Endothelial cell of umbilical vein (primary cell): Measurements from ENCODE around the gene APCDD1. TPM values are rescaled to one million over a fixed set of nuclear protein-coding genes. Genes with fewer than 3 reads are reported as not detected.

Source experiments
- BruUV-seq: library from RNA; stranded (reverse); fragments of 400-500 nt; replicated peaks from 2 replicates; lab custom pipeline; 2021; lab: Mats Ljungman, UMichigan
- CTCF ChIA-PET: fragments of 300-600, 350-600 bp; sonication (Branson Sonifier 250); formaldehyde crosslinking; loops from one replicate; lab custom pipeline; 2021; ENCODE audit warnings: antibody characterized with exemption, inconsistent platforms; lab: Charles Lee
- POLR2A ChIA-PET: fragments of 300-600, 350-600 bp; sonication (Branson Sonifier 250); formaldehyde crosslinking; loops from one replicate; lab custom pipeline; 2021; ENCODE audit warnings: antibody characterized with exemption, inconsistent platforms; lab: Charles Lee
- DNase-seq: peaks from one replicate; pipeline ENCODE4 v3.0.0-alpha.2; 2011; ENCODE audit warnings: low read depth, low spot score
- FAIRE-seq: peaks from 2 replicates; lab custom pipeline; 2011; peaks lifted over from hg19 to GRCh38; lab: Jason Lieb, UNC
- H2AFZ ChIP-seq: 2 replicates; pipeline ENCODE4 v1.6.0; 2012; ENCODE audit warnings: low read depth, low read length, control low read depth, inconsistent platforms
- H3K27ac ChIP-seq: 2 replicates; pipeline ENCODE4 v1.5.1; 2011; ENCODE audit warnings: low read depth, mild to moderate bottlenecking, control low read depth, low read length, moderate library complexity; ENCODE audit not compliant: insufficient read depth
- H3K27me3 ChIP-seq, 2 experiments: 2 replicates each; pipeline versions ENCODE4 v1.6.0 to v1.6.1; 2011; ENCODE audit warnings: low read length in 2 of 2, mixed read lengths in 1 of 2; ENCODE audit not compliant: control insufficient read depth in 2 of 2, insufficient read depth in 2 of 2
- H3K36me3 ChIP-seq, 2 experiments: 2 replicates in 1 of 2; 3 replicates in 1 of 2; pipeline ENCODE4 v1.5.1; 2011; ENCODE audit warnings: low read length in 2 of 2, mild to moderate bottlenecking in 1 of 2, moderate library complexity in 1 of 2; ENCODE audit not compliant: control insufficient read depth in 2 of 2, insufficient read depth in 2 of 2; ENCODE audit errors: extremely low read depth in 1 of 2
- H3K4me1 ChIP-seq: 3 replicates; pipeline ENCODE4 v1.5.1; 2011; ENCODE audit warnings: mild to moderate bottlenecking, low read length; ENCODE audit not compliant: control insufficient read depth, insufficient read depth; ENCODE audit errors: extremely low read depth
- H3K4me2 ChIP-seq: 2 replicates; pipeline ENCODE4 v1.6.1; 2011; ENCODE audit warnings: low read length, control low read depth, mixed read lengths; ENCODE audit not compliant: insufficient read depth
- H3K4me3 ChIP-seq, 3 experiments: fragments of 200-600 bp in 1 of 3; sonication (generic), shearing (Covaris generic) in 1 of 3; replicated peaks in 1 of 3; 2 replicates each; pipeline ENCODE4 v1.5.1; 2011 to 2016; ENCODE audit warnings: control low read depth in 3 of 3, low read length in 3 of 3, mild to moderate bottlenecking in 2 of 3, inconsistent platforms in 1 of 3, low read depth in 1 of 3, moderate library complexity in 1 of 3; ENCODE audit not compliant: insufficient read depth in 1 of 3
- H3K79me2 ChIP-seq: 2 replicates; pipeline ENCODE4 v1.6.0; 2012; ENCODE audit warnings: low read length, inconsistent platforms; ENCODE audit not compliant: control insufficient read depth, insufficient read depth
- H3K9ac ChIP-seq: replicated peaks from 2 replicates; pipeline ENCODE3; 2011; ENCODE audit warnings: low read length, control low read depth; ENCODE audit not compliant: insufficient read depth; ENCODE audit errors: extremely low read depth
- H3K9me1 ChIP-seq: replicated peaks from 3 replicates; pipeline ENCODE4 v1.6.0; 2011; ENCODE audit warnings: mild to moderate bottlenecking, low read length; ENCODE audit not compliant: control insufficient read depth, insufficient read depth; ENCODE audit errors: extremely low read depth
- H3K9me3 ChIP-seq: replicated peaks from 2 replicates; pipeline ENCODE4 v1.5.1; 2012; ENCODE audit warnings: low read length, inconsistent platforms; ENCODE audit not compliant: control insufficient read depth, insufficient read depth
- H4K20me1 ChIP-seq: replicated peaks from 2 replicates; pipeline ENCODE3; 2011; ENCODE audit warnings: mild to moderate bottlenecking, low read length; ENCODE audit not compliant: control insufficient read depth, insufficient read depth; ENCODE audit errors: extremely low read depth
- CTCF ChIP-seq, 2 donors: IDR thresholded peaks; 1 replicate in 1 of 2; 2 replicates in 1 of 2; pipeline ENCODE4 v1.5.1; 2011; ENCODE audit warnings: low read length in 2 of 2, mild to moderate bottlenecking in 2 of 2, moderate library complexity in 2 of 2, control low read depth in 1 of 2, inconsistent platforms in 1 of 2, low read depth in 1 of 2; ENCODE audit not compliant: insufficient read depth in 1 of 2; ENCODE audit errors: extremely low read depth in 1 of 2
- EZH2 ChIP-seq: IDR thresholded peaks from 2 replicates; pipeline ENCODE4 v1.6.1; 2012; ENCODE audit warnings: borderline replicate concordance, low read depth, mild to moderate bottlenecking, moderate library complexity, low read length, inconsistent platforms; ENCODE audit not compliant: severe bottlenecking
- FOS ChIP-seq: IDR thresholded peaks from 2 replicates; pipeline ENCODE4 v1.6.1; 2011; ENCODE audit warnings: mild to moderate bottlenecking, low read length, moderate library complexity, borderline replicate concordance; ENCODE audit not compliant: insufficient read depth
- GATA2 ChIP-seq: IDR thresholded peaks from 2 replicates; pipeline ENCODE4 v1.7.0; 2011; ENCODE audit warnings: low read depth, mild to moderate bottlenecking, moderate library complexity, mixed read lengths, low read length; ENCODE audit not compliant: insufficient read length, insufficient read depth
- JUN ChIP-seq: IDR thresholded peaks from 2 replicates; pipeline ENCODE4 v1.6.1; 2011; ENCODE audit warnings: borderline replicate concordance, low read depth; ENCODE audit not compliant: insufficient read length, insufficient read depth
- MYC ChIP-seq: IDR thresholded peaks from one replicate; pipeline ENCODE4 v1.6.1; 2011; ENCODE audit warnings: mild to moderate bottlenecking, low read depth, low read length
- POLR2A ChIP-seq: IDR thresholded peaks from 2 replicates; pipeline ENCODE4 v1.6.1; 2012; ENCODE audit warnings: low read depth, mild to moderate bottlenecking, control low read depth, low read length
- POLR2AphosphoS5 ChIP-seq: IDR thresholded peaks from 2 replicates; pipeline ENCODE4 v1.6.1; 2012; ENCODE audit warnings: low read depth, mild to moderate bottlenecking, control low read depth, low read length, moderate library complexity; ENCODE audit not compliant: insufficient read depth
- dilution Hi-C: fragments of 300-500 bp; cut with MboI; formaldehyde crosslinking; loops from one replicate; pipeline ENCODE4 v1.15.0; 2019; ENCODE audit warnings: low sequenced_read_pairs; ENCODE audit not compliant: extremely low pct_ligation_motif_present
- intact Hi-C: fragments of 100-400 bp; cut with micrococcal nuclease; formaldehyde crosslinking; loops from one replicate; pipeline ENCODE4 v1.10.0; 2022
- polyA plus RNA-seq, 4 experiments: library from polyadenylated mRNA; depleted of rRNA in 3 of 4; stranded (reverse) in 3 of 4; unstranded in 1 of 4; fragments of >200 nt; gene quantifications; 2 replicates each; pipeline versions ENCODE4 v1.2.1 to v1.2.3, GENCODE V29; 2011 to 2012; ENCODE audit warnings: missing spikeins in 1 of 4
- total RNA-seq: library from RNA; stranded (reverse); gene quantifications from 2 replicates; pipeline ENCODE4 v1.2.3, GENCODE V29; 2021
- TF ChIP-seq, protein P1 (sequence below): IDR thresholded peaks from 2 replicates; pipeline ENCODE4 v1.6.1; 2011; ENCODE audit not compliant: insufficient read depth, insufficient read length

APCDD1 gene
- total and polyA plus RNA-seq, 2 donors (not counting 3 experiments of a cell fraction or from before 2014, with no cell fraction given) = 0.95 to 1.4 TPM

DNA sequence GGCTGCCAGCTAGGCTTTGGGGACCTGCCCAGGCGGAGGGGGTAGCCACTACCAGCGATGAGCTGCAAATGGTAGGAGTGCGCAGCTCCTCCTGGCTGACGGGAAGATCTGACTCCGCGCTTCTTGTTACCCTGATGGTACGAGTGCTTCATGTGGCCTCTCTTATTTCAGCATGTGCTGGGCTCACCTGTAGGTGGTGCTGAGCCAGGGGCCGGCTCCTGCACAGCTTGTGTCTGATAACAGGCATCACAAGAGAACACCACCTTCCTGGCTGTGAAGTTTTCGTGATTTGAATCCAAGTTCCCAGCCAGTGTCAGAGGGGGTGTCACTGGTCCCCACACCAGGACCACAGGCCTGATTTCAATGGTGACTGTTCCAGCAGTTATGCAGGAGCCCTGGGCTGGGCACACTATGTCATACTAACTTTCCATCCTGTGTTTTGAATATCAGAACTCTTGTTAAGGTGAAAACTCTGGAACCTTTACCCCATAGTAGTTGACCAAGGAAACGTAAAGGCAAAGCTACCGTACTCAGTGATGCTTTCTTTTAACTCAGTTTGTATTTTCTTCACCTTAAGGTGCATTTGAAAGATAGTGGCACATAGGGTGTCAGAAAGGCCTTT, 28.0 kb downstream of the APCDD1 start:
- Histone ChIP-seq H3K4me2 (no peak overlapping the region), H3K27ac (no peak overlapping the region), H3K27me3 (peaks cover 2% of the 10 kb centered on the region in 2 experiments), H3K9me1 (no peaks in the 10 kb centered on the region), H3K9me3 (no peaks in the 10 kb centered on the region), H3K9ac (no peak overlapping the region), H3K79me2 (no peaks in the 10 kb centered on the region), H3K36me3 (no peaks in the 10 kb centered on the region), H3K4me3 (no peak overlapping the region), H2AFZ (no peak overlapping the region), H3K4me1 (no peaks in the 10 kb centered on the region), H4K20me1 (no peaks in the 10 kb centered on the region)
- intact Hi-C loops (no loop called here), dilution Hi-C loops (no loop called here)
- TF ChIP-seq MYC (no peak), FOS (no peak), POLR2A (no peak), JUN (no peak), EZH2 (no peak), POLR2AphosphoS5 (no peak), GATA2 (no peak), CTCF (IDR thresholded peaks at IDR 0.05; ENCODE audit: extremely low read depth in 1 of 2, insufficient read depth in 1 of 2, low read depth in 1 of 2, low read length in 2 of 2) (no peak)
- TF ChIP-seq, protein P1, sequence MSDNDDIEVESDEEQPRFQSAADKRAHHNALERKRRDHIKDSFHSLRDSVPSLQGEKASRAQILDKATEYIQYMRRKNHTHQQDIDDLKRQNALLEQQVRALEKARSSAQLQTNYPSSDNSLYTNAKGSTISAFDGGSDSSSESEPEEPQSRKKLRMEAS = no peak
- no TSS peak for BruUV-seq
- ChIA-PET POLR2A (no interaction called here), CTCF (interaction anchor here (0.6 to 1.1 kb wide), 3 partner anchors 10 to 344 kb away, joined by 4 read pairs; no protein-coding TSS in a partner anchor)
- DNase-seq (no peak), FAIRE-seq (no peak)
